GM18520 (cell line): Measurements from ENCODE around the gene SEC24A.
A peak's percentile ranks its signal among the peaks of the same experiment; 100 is the strongest.
"Not testable (repeated sequence)": the region's sequence is repeated elsewhere in the genome, so short reads cannot be mapped to it uniquely, and the experiment has no call there.

Experiments used
- ATAC-seq: cut with Tn5 transposase; IDR thresholded peaks from one replicate; pipeline ENCODE4 v1.9.1; 2021; ENCODE audit not compliant: unreplicated experiment

Gene SEC24A

GRCh38 chr5:134738963-134739661, 90.5 kb downstream of the SEC24A start:
- ATAC-seq, result no peak

GRCh38 chr5:134741052-134741451, 92.5 kb downstream of the SEC24A start:
- ATAC-seq, result no peak

- ATAC-seq, result no peak
Measured at GRCh38 chr5:134742134-134742533, 93.5 kb downstream of the SEC24A start.

- ATAC-seq, result no peak
Measured at GRCh38 chr5:134749415-134749814, 100.8 kb downstream of the SEC24A start.

- no peak for ATAC-seq
Measured at GRCh38 chr5:134758176-134758503, 109.6 kb downstream of the SEC24A start.

- ATAC-seq, result peak; percentile 90
Measured at GRCh38 chr5:134758504-134759341, 110.1 kb downstream of the SEC24A start, which contains the start of gene DDX46. Gene DDX46, plus strand, starts transcription at chr5:134758779. Its CDS starts 160 bp downstream, at chr5:134758939.

- not testable (repeated sequence) for ATAC-seq
Measured at GRCh38 chr5:134767528-134768291, 119.1 kb downstream of the SEC24A start.

GRCh38 chr5:134769206-134769605, 120.6 kb downstream of the SEC24A start:
- no peak for ATAC-seq

- no peak for ATAC-seq
Measured at GRCh38 chr5:134772461-134773125, 124.0 kb downstream of the SEC24A start.

GRCh38 chr5:134777366-134777765, 128.8 kb downstream of the SEC24A start:
- ATAC-seq, result no peak
